GM23248 (cell line): Measurements from ENCODE around the gene MIA2.

Experiments used
- EZH2 ChIP-seq: fragments of 200-600 bp; sonication (generic); IDR thresholded peaks from 2 replicates; pipeline ENCODE4 v1.6.1; 2018; ENCODE audit warnings: antibody characterized with exemption, mild to moderate bottlenecking; ENCODE audit not compliant: insufficient read depth, poor library complexity, severe bottlenecking
- EZH2phosphoT487 ChIP-seq: fragments of 200-600 bp; sonication (generic); IDR thresholded peaks from 2 replicates; pipeline ENCODE4 v1.6.1; 2018; ENCODE audit warnings: antibody characterized with exemption, moderate library complexity, mild to moderate bottlenecking, low read depth; ENCODE audit not compliant: insufficient read depth

GRCh38 chr14:39276005-39276404, 42.3 kb downstream of the MIA2 start:
- no peak for TF ChIP-seq EZH2phosphoT487
- TF ChIP-seq EZH2: no peak
